Mesenchymal stem cell (in vitro differentiated cells and primary cell): ENCODE data around the gene OTUD5.

Experiments
- DNase-seq: peaks from one replicate; pipeline ENCODE4 v3.0.0-alpha.2; 2013
- H2AFZ ChIP-seq: one replicate; pipeline ENCODE4 v1.6.1; 2013; ENCODE audit warnings: low read depth, mild to moderate bottlenecking, control low read depth, inconsistent platforms, low read length, moderate library complexity
- H2AK5ac ChIP-seq: 2 replicates; pipeline ENCODE4 v1.6.1; 2013; ENCODE audit warnings: low read length, moderate library complexity, mild to moderate bottlenecking, inconsistent platforms; ENCODE audit not compliant: severe bottlenecking
- H2BK120ac ChIP-seq: one replicate; pipeline ENCODE4 v1.6.1; 2013; ENCODE audit warnings: low read depth, mild to moderate bottlenecking, inconsistent platforms, low read length, moderate library complexity
- H2BK12ac ChIP-seq, 2 experiments: one replicate each; pipeline ENCODE4 v1.6.1; 2013; ENCODE audit warnings: inconsistent platforms in 2 of 2, low read length in 2 of 2, mild to moderate bottlenecking in 2 of 2, moderate library complexity in 2 of 2, control low read depth in 1 of 2
- H2BK15ac ChIP-seq: one replicate; pipeline ENCODE4 v1.6.1; 2013; ENCODE audit warnings: mild to moderate bottlenecking, low read depth, inconsistent platforms; ENCODE audit not compliant: poor library complexity, severe bottlenecking
- H2BK5ac ChIP-seq: 2 replicates; pipeline ENCODE4 v1.6.1; 2013; ENCODE audit warnings: low read depth, mild to moderate bottlenecking, low read length, control low read depth, inconsistent platforms; ENCODE audit not compliant: poor library complexity, severe bottlenecking
- H3K14ac ChIP-seq, 2 experiments: one replicate each; pipeline ENCODE4 v1.6.1; 2013; ENCODE audit warnings: inconsistent platforms in 2 of 2, low read length in 2 of 2, control low read depth in 1 of 2, mild to moderate bottlenecking in 1 of 2, moderate library complexity in 1 of 2
- H3K18ac ChIP-seq, 2 experiments: one replicate each; pipeline ENCODE4 v1.6.1; 2013; ENCODE audit warnings: inconsistent platforms in 2 of 2, low read length in 2 of 2, control low read depth in 1 of 2, low read depth in 1 of 2, mild to moderate bottlenecking in 1 of 2
- H3K23ac ChIP-seq, 2 experiments: one replicate each; pipeline ENCODE4 v1.6.1; 2013; ENCODE audit warnings: inconsistent platforms in 2 of 2, low read length in 2 of 2, mild to moderate bottlenecking in 2 of 2, moderate library complexity in 2 of 2, control low read depth in 1 of 2
- H3K27ac ChIP-seq: 2 replicates; pipeline ENCODE4 v1.5.1; 2013; ENCODE audit warnings: mild to moderate bottlenecking, moderate library complexity, low read length, control low read depth, inconsistent platforms; ENCODE audit not compliant: poor library complexity, severe bottlenecking
- H3K27me3 ChIP-seq, 2 experiments: 2 replicates each; pipeline versions ENCODE4 v1.6.1 to v1.7.0; 2013; ENCODE audit warnings: low read length in 2 of 2, mild to moderate bottlenecking in 2 of 2, moderate library complexity in 2 of 2, control low read depth in 1 of 2, inconsistent platforms in 1 of 2; ENCODE audit not compliant: control insufficient read depth in 1 of 2, insufficient read depth in 1 of 2
- H3K36me3 ChIP-seq, 2 experiments: 2 replicates each; pipeline versions ENCODE4 v1.6.1 to v1.7.0; 2013; ENCODE audit warnings: low read length in 2 of 2, control low read depth in 1 of 2, inconsistent platforms in 1 of 2, low read depth in 1 of 2, mild to moderate bottlenecking in 1 of 2; ENCODE audit not compliant: insufficient read depth in 2 of 2, control insufficient read depth in 1 of 2
- H3K4ac ChIP-seq, 2 experiments: one replicate each; pipeline ENCODE4 v1.6.1; 2013; ENCODE audit warnings: inconsistent platforms in 2 of 2, low read length in 2 of 2, mild to moderate bottlenecking in 2 of 2, moderate library complexity in 2 of 2, control low read depth in 1 of 2, low read depth in 1 of 2
- H3K4me1 ChIP-seq: 2 replicates; pipeline ENCODE4 v1.6.1; 2013; ENCODE audit warnings: low read depth, low read length, control low read depth; ENCODE audit not compliant: control insufficient read depth, insufficient read depth
- H3K4me2 ChIP-seq: 2 replicates; pipeline ENCODE4 v1.6.1; 2013; ENCODE audit warnings: low read length, mild to moderate bottlenecking, inconsistent platforms; ENCODE audit not compliant: poor library complexity, severe bottlenecking
- H3K4me3 ChIP-seq, 2 experiments: 2 replicates each; pipeline versions ENCODE4 v1.5.1 to v1.7.0; 2013; ENCODE audit warnings: low read length in 2 of 2, mild to moderate bottlenecking in 2 of 2, control low read depth in 1 of 2, low read depth in 1 of 2; ENCODE audit not compliant: insufficient read depth in 1 of 2
- H3K79me1 ChIP-seq: replicated peaks from 2 replicates; pipeline ENCODE4 v1.6.1; 2013; ENCODE audit warnings: mild to moderate bottlenecking, control low read depth, low read length, inconsistent platforms; ENCODE audit not compliant: poor library complexity, severe bottlenecking
- H3K9ac ChIP-seq: 2 replicates; pipeline ENCODE4 v1.7.0; 2013; ENCODE audit warnings: mild to moderate bottlenecking, low read length, moderate library complexity
- H3K9me3 ChIP-seq: 2 replicates; pipeline ENCODE4 v1.7.0; 2013; ENCODE audit warnings: mild to moderate bottlenecking, low read length; ENCODE audit not compliant: control insufficient read depth
- H4K8ac ChIP-seq: one replicate; pipeline ENCODE4 v1.6.1; 2013; ENCODE audit warnings: inconsistent platforms, mild to moderate bottlenecking, low read length, moderate library complexity
- H4K91ac ChIP-seq: one replicate; pipeline ENCODE4 v1.6.1; 2013; ENCODE audit warnings: mild to moderate bottlenecking, low read length, inconsistent platforms
- WGBS: methylation state at CpG from one replicate; pipeline ENCODE4 v1.1.7; 2013; ENCODE audit warnings: mixed read lengths; 5-methylcytosine and 5-hydroxymethylcytosine counted together

OTUD5 gene

GRCh38 chrX:48919360-48919841 lies 38.0 kb downstream of the OTUD5 start:
- H3K23ac ChIP-seq: no peak overlapping the region
- H2BK12ac ChIP-seq: no peak overlapping the region
- H4K8ac ChIP-seq: no peak overlapping the region
- no peak overlapping the region for H2AK5ac ChIP-seq
- peak overlapping the region in 1 of 2 experiments; percentile 72 for H3K4me3 ChIP-seq
- DNase-seq: no peak
- peaks cover 14% of the 10 kb centered on the region for H3K79me1 ChIP-seq
- H4K91ac ChIP-seq: no peak overlapping the region
- no peak overlapping the region for H2BK15ac ChIP-seq
- peak overlapping the region; percentile 71 for H3K9ac ChIP-seq
- 2% methylated on average over 15 of the region's 15 CpGs for WGBS
- H2AFZ ChIP-seq: no peak overlapping the region
- peaks cover 0 to 7% of the 10 kb centered on the region in 2 experiments for H3K27me3 ChIP-seq
- H3K36me3 ChIP-seq: peaks cover 32 to 40% of the 10 kb centered on the region in 2 experiments
- no peak overlapping the region for H2BK5ac ChIP-seq
- peak overlapping the region in 1 of 2 experiments; percentile 12 for H3K18ac ChIP-seq
- H3K4me2 ChIP-seq: peak overlapping the region; percentile 84
- no peaks in the 10 kb centered on the region for H3K9me3 ChIP-seq
- H3K14ac ChIP-seq: no peak overlapping the region
- no peak overlapping the region for H2BK120ac ChIP-seq
- no peak overlapping the region for H3K4ac ChIP-seq
- H3K4me1 ChIP-seq: peaks cover 13% of the 10 kb centered on the region
- peak overlapping the region; percentile 67 for H3K27ac ChIP-seq

- H3K36me3 ChIP-seq: peaks cover 27 to 40% of the 10 kb centered on the region in 2 experiments
- H3K27ac ChIP-seq: peak within 1 kb of the TSS; percentile 67
- peak within 1 kb of the TSS in 1 of 2 experiments; percentile 72 for H2BK12ac ChIP-seq
- DNase-seq: peak; percentile 94
- peaks cover 13% of the 10 kb centered on the region for H3K4me1 ChIP-seq
- H4K91ac ChIP-seq: peak within 1 kb of the TSS; percentile 27
- peaks cover 0 to 7% of the 10 kb centered on the region in 2 experiments for H3K27me3 ChIP-seq
- H3K9ac ChIP-seq: peak within 1 kb of the TSS; percentile 71
- peaks cover 16% of the 10 kb centered on the region for H3K79me1 ChIP-seq
- no peak within 1 kb of the TSS for H2AFZ ChIP-seq
- no peak within 1 kb of the TSS for H2AK5ac ChIP-seq
- peak within 1 kb of the TSS; percentile 19 for H2BK120ac ChIP-seq
- H3K18ac ChIP-seq: peak within 1 kb of the TSS; percentile 33 to 76
- peak within 1 kb of the TSS in 1 of 2 experiments; percentile 87 for H3K4ac ChIP-seq
- peak within 1 kb of the TSS in 1 of 2 experiments; percentile 91 for H3K14ac ChIP-seq
- no peak within 1 kb of the TSS for H4K8ac ChIP-seq
- H3K9me3 ChIP-seq: no peaks in the 10 kb centered on the region
- H3K4me2 ChIP-seq: peak within 1 kb of the TSS; percentile 84
- no peak within 1 kb of the TSS for H2BK15ac ChIP-seq
- H3K23ac ChIP-seq: peak within 1 kb of the TSS in 1 of 2 experiments; percentile 89
- no peak within 1 kb of the TSS for H2BK5ac ChIP-seq
- peak within 1 kb of the TSS; percentile 63 to 72 for H3K4me3 ChIP-seq
- WGBS: 0% methylated on average over 30 of the region's 55 CpGs
Observed at GRCh38 chrX:48918643-48919340, 38.6 kb downstream of the OTUD5 start, which contains the start of gene PIM2. TSS of gene PIM2 (minus strand) at chrX:48919024. CDS start at chrX:48918834, 190 bp downstream.

- Histone ChIP-seq H3K27ac (no peak overlapping the region), H2AFZ (no peak overlapping the region), H3K18ac (peak overlapping the region; percentile 33 to 76), H3K4me2 (peak overlapping the region; percentile 84), H3K9ac (peak overlapping the region; percentile 71), H2BK12ac (peak overlapping the region in 1 of 2 experiments; percentile 72), H3K4me1 (peaks cover 13% of the 10 kb centered on the region), H2BK15ac (no peak overlapping the region), H3K23ac (peak overlapping the region in 1 of 2 experiments; percentile 89), H2BK5ac (no peak overlapping the region), H3K4ac (peak overlapping the region in 1 of 2 experiments; percentile 51), H2AK5ac (no peak overlapping the region), H3K79me1 (peaks cover 17% of the 10 kb centered on the region), H3K9me3 (no peaks in the 10 kb centered on the region), H3K27me3 (peaks cover 0 to 7% of the 10 kb centered on the region in 2 experiments), H3K4me3 (peak overlapping the region; percentile 63 to 72), H2BK120ac (no peak overlapping the region), H4K91ac (peak overlapping the region; percentile 27), H3K14ac (peak overlapping the region in 1 of 2 experiments; percentile 91), H3K36me3 (peaks cover 23 to 36% of the 10 kb centered on the region in 2 experiments), H4K8ac (no peak overlapping the region)
- 3% methylated on average over 9 of the region's 23 CpGs for WGBS
- DNase-seq: no peak
Observed at GRCh38 chrX:48918301-48918642, 39.1 kb downstream of the OTUD5 start.
